ENCODE measurements around the gene AP1G1. TPM values are rescaled to one million over a fixed set of nuclear protein-coding genes. Genes with fewer than 3 reads are reported as not detected.

The AP1G1 gene
- total RNA-seq, 1 donor from 2014 or later = 121 TPM

- Histone ChIP-seq H4K20me1 (ENCODE audit: insufficient read depth, low read length) (peaks cover 14% of the 10 kb centered on the region), H3K36me3 (ENCODE audit: insufficient read depth, low read length) (no peaks in the 10 kb centered on the region), H3K4me3 (ENCODE audit: insufficient read depth, low read depth, low read length) (no peak overlapping the region), H3K9ac (ENCODE audit: low read length) (no peak overlapping the region), H3K9me3 (ENCODE audit: insufficient read depth, low read depth, low read length) (no peaks in the 10 kb centered on the region), H3K27me3 (ENCODE audit: insufficient read depth, low read length) (no peaks in the 10 kb centered on the region), H3K27ac (ENCODE audit: low read depth, low read length) (no peak overlapping the region), H3K4me2 (ENCODE audit: low read length) (no peak overlapping the region), H3K4me1 (ENCODE audit: insufficient read depth, low read length) (peaks cover 9% of the 10 kb centered on the region), H3K79me2 (ENCODE audit: insufficient read depth, low read length) (peaks cover 49% of the 10 kb centered on the region), H2AFZ (ENCODE audit: low read depth, low read length) (no peak overlapping the region)
- no peak overlapping the region for H3K27ac Mint-ChIP-seq (ENCODE audit: unreplicated experiment)
- DNase-seq (ENCODE audit: low read depth) (no peak), FAIRE-seq (no peak)
- H3K4me1 Mint-ChIP-seq (ENCODE audit: low read depth, unreplicated experiment) = peaks cover 14% of the 10 kb centered on the region
- H3K4me3 Mint-ChIP-seq (ENCODE audit: unreplicated experiment) = no peak overlapping the region
- H3K36me3 Mint-ChIP-seq (ENCODE audit: low read depth, unreplicated experiment) = peaks cover 1% of the 10 kb centered on the region
- no peaks in the 10 kb centered on the region for H3K27me3 Mint-ChIP-seq (ENCODE audit: low read depth, unreplicated experiment)
- H3K9me3 Mint-ChIP-seq (ENCODE audit: unreplicated experiment) = no peaks in the 10 kb centered on the region
- TF ChIP-seq EZH2 (IDR thresholded peaks at IDR 0.05; ENCODE audit: insufficient read depth, low read length) (no peak), CTCF (IDR thresholded peaks at IDR 0.05; ENCODE audit: insufficient read depth, low read depth, low read length) (no peak)
Observed at GRCh38 chr16:71712501-71712900, 96.1 kb downstream of the AP1G1 start.

GRCh38 chr16:71711789-71712188 is 96.8 kb downstream of the AP1G1 start:
- Histone ChIP-seq H3K79me2 (ENCODE audit: insufficient read depth, low read length) (peaks cover 52% of the 10 kb centered on the region), H3K36me3 (ENCODE audit: insufficient read depth, low read length) (no peaks in the 10 kb centered on the region), H3K9ac (ENCODE audit: low read length) (no peak overlapping the region), H3K27me3 (ENCODE audit: insufficient read depth, low read length) (no peaks in the 10 kb centered on the region), H2AFZ (ENCODE audit: low read depth, low read length) (no peak overlapping the region), H4K20me1 (ENCODE audit: insufficient read depth, low read length) (peaks cover 12% of the 10 kb centered on the region), H3K4me1 (ENCODE audit: insufficient read depth, low read length) (peaks cover 9% of the 10 kb centered on the region), H3K4me2 (ENCODE audit: low read length) (no peak overlapping the region), H3K4me3 (ENCODE audit: insufficient read depth, low read depth, low read length) (no peak overlapping the region), H3K9me3 (ENCODE audit: insufficient read depth, low read depth, low read length) (no peaks in the 10 kb centered on the region), H3K27ac (ENCODE audit: low read depth, low read length) (no peak overlapping the region)
- TF ChIP-seq EZH2 (IDR thresholded peaks at IDR 0.05; ENCODE audit: insufficient read depth, low read length) = no peak
- FAIRE-seq (no peak), DNase-seq (ENCODE audit: low read depth) (no peak)
- Mint-ChIP-seq H3K27me3 (ENCODE audit: low read depth, unreplicated experiment) (no peaks in the 10 kb centered on the region), H3K9me3 (ENCODE audit: unreplicated experiment) (no peaks in the 10 kb centered on the region), H3K4me3 (ENCODE audit: unreplicated experiment) (no peak overlapping the region), H3K4me1 (ENCODE audit: low read depth, unreplicated experiment) (peaks cover 14% of the 10 kb centered on the region), H3K27ac (ENCODE audit: unreplicated experiment) (no peak overlapping the region), H3K36me3 (ENCODE audit: low read depth, unreplicated experiment) (peaks cover 1% of the 10 kb centered on the region)

- H2AFZ ChIP-seq (ENCODE audit: low read depth, low read length) = no peak overlapping the region
- peaks cover 35% of the 10 kb centered on the region for H3K79me2 ChIP-seq (ENCODE audit: insufficient read depth, low read length)
- H3K27me3 ChIP-seq (ENCODE audit: insufficient read depth, low read length) = no peaks in the 10 kb centered on the region
- H3K4me3 ChIP-seq (ENCODE audit: insufficient read depth, low read depth, low read length) = no peak overlapping the region
- no peaks in the 10 kb centered on the region for H3K36me3 ChIP-seq (ENCODE audit: insufficient read depth, low read length)
- H3K27me3 Mint-ChIP-seq (ENCODE audit: low read depth, unreplicated experiment) = no peaks in the 10 kb centered on the region
- H3K9ac ChIP-seq (ENCODE audit: low read length) = no peak overlapping the region
- no peaks in the 10 kb centered on the region for H3K9me3 Mint-ChIP-seq (ENCODE audit: unreplicated experiment)
- DNase-seq (ENCODE audit: low read depth) (peak; percentile 80), FAIRE-seq (peak; percentile 63)
- no peak overlapping the region for H3K4me3 Mint-ChIP-seq (ENCODE audit: unreplicated experiment)
- H3K9me3 ChIP-seq (ENCODE audit: insufficient read depth, low read depth, low read length) = no peaks in the 10 kb centered on the region
- H3K27ac ChIP-seq (ENCODE audit: low read depth, low read length) = peak overlapping the region; percentile 9
- peaks cover 1% of the 10 kb centered on the region for H3K36me3 Mint-ChIP-seq (ENCODE audit: low read depth, unreplicated experiment)
- peaks cover 6% of the 10 kb centered on the region for H4K20me1 ChIP-seq (ENCODE audit: insufficient read depth, low read length)
- peak overlapping the region; percentile 3 for H3K4me2 ChIP-seq (ENCODE audit: low read length)
- peak overlapping the region; percentile 66 for H3K27ac Mint-ChIP-seq (ENCODE audit: unreplicated experiment)
- peaks cover 9% of the 10 kb centered on the region for H3K4me1 ChIP-seq (ENCODE audit: insufficient read depth, low read length)
- no peak for TF ChIP-seq EZH2 (IDR thresholded peaks at IDR 0.05; ENCODE audit: insufficient read depth, low read length)
- no peak for TF ChIP-seq CTCF (IDR thresholded peaks at IDR 0.05; ENCODE audit: insufficient read depth, low read depth, low read length)
- peaks cover 14% of the 10 kb centered on the region for H3K4me1 Mint-ChIP-seq (ENCODE audit: low read depth, unreplicated experiment)
Observed at GRCh38 chr16:71709229-71709781, 99.3 kb downstream of the AP1G1 start.
